Muscle of back (tissue), 11 donors: ENCODE data around the gene CSNK1G1. TPM values are rescaled to one million over a fixed set of nuclear protein-coding genes. Genes with fewer than 3 reads are reported as not detected.
"Not testable (repeated sequence)": the region's sequence is repeated elsewhere in the genome, so short reads cannot be mapped to it uniquely, and the experiment has no call there.

Source experiments
- DNase-seq, 3 donors: peaks; one replicate each; pipeline versions ENCODE4 v3.0.0 to v3.0.0-alpha.2; 2013
- polyA plus RNA-seq, 10 donors: library from polyadenylated mRNA; unstranded; fragments of 120-200 nt; gene quantifications; one replicate each; pipeline ENCODE4 v1.2.1, GENCODE V29; 2013; ENCODE audit not compliant: insufficient read length in 10 of 10

CSNK1G1 gene
- polyA plus RNA-seq, 10 donors = 8.5 to 13.0 (median 10.8) TPM

GRCh38 chr15:64246364-64247189 lies 109.4 kb downstream of the CSNK1G1 start:
- DNase-seq = peak in 1 of 3 donors; percentile 66

- DNase-seq = no peak
These were observed 110.6 kb downstream of the CSNK1G1 start for GRCh38 chr15:64245405-64245804.

GRCh38 chr15:64237677-64238076 lies 118.3 kb downstream of the CSNK1G1 start:
- no peak for DNase-seq

GRCh38 chr15:64236156-64236894 lies 119.6 kb downstream of the CSNK1G1 start:
- no peak for DNase-seq

GRCh38 chr15:64235552-64235951 lies 120.4 kb downstream of the CSNK1G1 start:
- no peak for DNase-seq

GRCh38 chr15:64233299-64233698 lies 122.7 kb downstream of the CSNK1G1 start:
- DNase-seq = no peak

- DNase-seq = peak in 1 of 3 donors; percentile 40
These were observed 123.6 kb downstream of the CSNK1G1 start for GRCh38 chr15:64232400-64232799.

- no peak for DNase-seq
These were observed 126.7 kb downstream of the CSNK1G1 start for GRCh38 chr15:64229129-64229724.

- no peak for DNase-seq
These were observed 130.2 kb downstream of the CSNK1G1 start for GRCh38 chr15:64225804-64226203.

GRCh38 chr15:64224511-64224910 lies 131.5 kb downstream of the CSNK1G1 start:
- DNase-seq = peak; percentile 74 to 93 (median 84)

GRCh38 chr15:64223882-64224281 lies 132.1 kb downstream of the CSNK1G1 start:
- no peak for DNase-seq

- DNase-seq = no peak
These were observed 133.2 kb downstream of the CSNK1G1 start for GRCh38 chr15:64222573-64223366.

GRCh38 chr15:64221911-64222310 lies 134.1 kb downstream of the CSNK1G1 start:
- DNase-seq = not testable (repeated sequence)

GRCh38 chr15:64217429-64217750 lies 138.6 kb downstream of the CSNK1G1 start:
- DNase-seq = not testable (repeated sequence)

- DNase-seq = peak in 1 of 3 donors; percentile 19
These were observed 139.1 kb downstream of the CSNK1G1 start for GRCh38 chr15:64216730-64217428.

GRCh38 chr15:64216196-64216595 lies 139.8 kb downstream of the CSNK1G1 start:
- no peak for DNase-seq

GRCh38 chr15:64213646-64214045 lies 142.3 kb downstream of the CSNK1G1 start:
- DNase-seq = no peak

GRCh38 chr15:64211696-64212095 lies 144.3 kb downstream of the CSNK1G1 start:
- DNase-seq = no peak

GRCh38 chr15:64210371-64210770 lies 145.6 kb downstream of the CSNK1G1 start:
- DNase-seq = no peak

- peak; percentile 21 to 66 (median 30) for DNase-seq
These were observed 146.2 kb downstream of the CSNK1G1 start for GRCh38 chr15:64209680-64210334.

GRCh38 chr15:64205202-64205601 lies 150.8 kb downstream of the CSNK1G1 start:
- no peak for DNase-seq
